H1 (cell line): Measurements from ENCODE around the gene MAP3K1. TPM values are rescaled to one million over a fixed set of nuclear protein-coding genes. Genes with fewer than 3 reads are reported as not detected.

Experiments
- CTCF ChIA-PET: fragments of 300-600 bp; sonication (Branson Sonifier 250); formaldehyde crosslinking; loops from one replicate; lab custom pipeline; 2021; ENCODE audit not compliant: partially characterized antibody; lab: Charles Lee
- POLR2A ChIA-PET: fragments of 300-600 bp; sonication (Branson Sonifier 250); formaldehyde crosslinking; loops from one replicate; lab custom pipeline; 2021; ENCODE audit warnings: inconsistent platforms; ENCODE audit not compliant: partially characterized antibody; lab: Charles Lee
- DNase-seq, 2 experiments: peaks; one replicate each; pipeline versions ENCODE4 v3.0.0 to v3.0.0-alpha.2; 2010 to 2022; ENCODE audit warnings: low spot score in 2 of 2, low read depth in 1 of 2, mixed read lengths in 1 of 2
- FAIRE-seq: peaks from 2 replicates; lab custom pipeline; 2011; peaks lifted over from hg19 to GRCh38; lab: Jason Lieb, UNC
- H2AFZ ChIP-seq: 2 replicates; pipeline ENCODE4 v1.8.1; 2012; ENCODE audit warnings: low read length, inconsistent platforms
- H2AK5ac ChIP-seq: 2 replicates; pipeline ENCODE4 v1.6.1; 2013; ENCODE audit warnings: low read depth, low read length
- H2BK120ac ChIP-seq: replicated peaks from 2 replicates; pipeline ENCODE3; 2013; ENCODE audit warnings: low read depth, low read length, inconsistent platforms
- H2BK12ac ChIP-seq: 2 replicates; pipeline ENCODE4 v1.6.1; 2013; ENCODE audit warnings: low read depth, low read length
- H2BK15ac ChIP-seq: 2 replicates; pipeline ENCODE4 v1.6.1; 2013; ENCODE audit warnings: low read length
- H2BK20ac ChIP-seq: 2 replicates; pipeline ENCODE4 v1.6.1; 2013; ENCODE audit warnings: low read length
- H2BK5ac ChIP-seq: 2 replicates; pipeline ENCODE4 v1.6.1; 2013; ENCODE audit warnings: low read depth, low read length
- H3K14ac ChIP-seq: 2 replicates; pipeline ENCODE4 v1.6.1; 2013; ENCODE audit warnings: inconsistent platforms; ENCODE audit not compliant: insufficient read length
- H3K18ac ChIP-seq: 2 replicates; pipeline ENCODE4 v1.6.1; 2013; ENCODE audit warnings: low read length; ENCODE audit errors: extremely low read depth
- H3K23ac ChIP-seq: 2 replicates; pipeline ENCODE4 v1.6.1; 2013; ENCODE audit warnings: inconsistent platforms; ENCODE audit not compliant: insufficient read length
- H3K23me2 ChIP-seq: 2 replicates; pipeline ENCODE4 v1.6.1; 2013; ENCODE audit warnings: low read depth, low read length
- H3K27ac ChIP-seq: 2 replicates; pipeline ENCODE4 v1.6.1; 2011; ENCODE audit warnings: low read depth, low read length, inconsistent platforms
- H3K27me3 ChIP-seq, 4 experiments: replicated peaks in 1 of 4; 1 replicate in 1 of 4; 2 replicates in 3 of 4; pipeline versions ENCODE4 v1.6.1 to v1.8.1; 2011 to 2013; ENCODE audit warnings: low read length in 3 of 4, mild to moderate bottlenecking in 3 of 4, inconsistent platforms in 2 of 4, mixed read lengths in 2 of 4, moderate library complexity in 1 of 4; ENCODE audit not compliant: control insufficient read depth in 3 of 4, insufficient read depth in 3 of 4; ENCODE audit errors: extremely low read depth in 1 of 4
- H3K36me3 ChIP-seq, 4 experiments: 2 replicates each; pipeline versions ENCODE4 v1.6.1 to v1.8.1; 2011 to 2013; ENCODE audit warnings: mild to moderate bottlenecking in 4 of 4, low read length in 3 of 4, moderate library complexity in 2 of 4, control low read depth in 1 of 4, inconsistent platforms in 1 of 4; ENCODE audit not compliant: insufficient read depth in 4 of 4, control insufficient read depth in 2 of 4
- H3K4ac ChIP-seq: replicated peaks from 2 replicates; pipeline ENCODE3; 2013; ENCODE audit warnings: low read length, low read depth, mixed read lengths, inconsistent platforms; ENCODE audit not compliant: insufficient read length
- H3K4me1 ChIP-seq, 4 experiments: replicated peaks in 1 of 4; 1 replicate in 1 of 4; 2 replicates in 3 of 4; pipeline versions ENCODE4 v1.6.1 to v1.8.1; 2011 to 2013; ENCODE audit warnings: low read length in 3 of 4, inconsistent platforms in 2 of 4, mixed read lengths in 1 of 4; ENCODE audit not compliant: insufficient read depth in 4 of 4, control insufficient read depth in 3 of 4
- H3K4me2 ChIP-seq, 2 experiments: 2 replicates each; pipeline versions ENCODE4 v1.6.1 to v1.8.1; 2011 to 2013; ENCODE audit warnings: low read depth in 2 of 2, low read length in 2 of 2, control low read depth in 1 of 2, inconsistent platforms in 1 of 2, mild to moderate bottlenecking in 1 of 2; ENCODE audit not compliant: insufficient read depth in 1 of 2
- H3K4me3 ChIP-seq, 4 experiments: fragments of 200-600, 300-600 bp in 1 of 4; sonication (generic), shearing (Covaris generic), sonication (Bioruptor Twin) in 1 of 4; 2 replicates each; pipeline versions ENCODE4 v1.5.1 to v1.8.1; 2011 to 2016; ENCODE audit warnings: low read length in 4 of 4, low read depth in 3 of 4, control low read depth in 2 of 4, inconsistent platforms in 2 of 4, mild to moderate bottlenecking in 2 of 4, mixed read lengths in 1 of 4, moderate library complexity in 1 of 4; ENCODE audit not compliant: insufficient read depth in 2 of 4; ENCODE audit errors: extremely low read depth in 1 of 4
- H3K56ac ChIP-seq: replicated peaks from 2 replicates; pipeline ENCODE3; 2013; ENCODE audit warnings: low read depth, mild to moderate bottlenecking, mixed read lengths, low read length, inconsistent platforms; ENCODE audit not compliant: insufficient read length
- H3K79me1 ChIP-seq: 2 replicates; pipeline ENCODE4 v1.6.1; 2013; ENCODE audit warnings: low read depth, low read length, control low read depth
- H3K79me2 ChIP-seq, 2 experiments: 2 replicates each; pipeline versions ENCODE4 v1.6.1 to v1.8.1; 2012 to 2013; ENCODE audit warnings: low read length in 2 of 2, mild to moderate bottlenecking in 2 of 2, inconsistent platforms in 1 of 2; ENCODE audit not compliant: insufficient read depth in 2 of 2, control insufficient read depth in 1 of 2
- H3K9ac ChIP-seq, 4 experiments: replicated peaks in 1 of 4; 1 replicate in 1 of 4; 2 replicates in 3 of 4; pipeline versions ENCODE4 v1.6.1 to v1.8.1; 2011 to 2013; ENCODE audit warnings: low read depth in 3 of 4, low read length in 3 of 4, control low read depth in 2 of 4, mild to moderate bottlenecking in 2 of 4, moderate library complexity in 2 of 4, inconsistent platforms in 1 of 4; ENCODE audit errors: extremely low read depth in 1 of 4
- H3K9me3 ChIP-seq, 2 experiments: 2 replicates each; pipeline versions ENCODE4 v1.6.1 to v1.8.1; 2012 to 2013; ENCODE audit warnings: mild to moderate bottlenecking in 2 of 2, moderate library complexity in 2 of 2, control low read depth in 1 of 2, inconsistent platforms in 1 of 2, low read depth in 1 of 2, low read length in 1 of 2, mixed read lengths in 1 of 2; ENCODE audit not compliant: insufficient read depth in 2 of 2
- H4K20me1 ChIP-seq, 2 experiments: replicated peaks in 1 of 2; 2 replicates each; pipeline versions ENCODE3 to v1.8.1; 2011 to 2013; ENCODE audit warnings: inconsistent platforms in 2 of 2, low read length in 2 of 2, mild to moderate bottlenecking in 1 of 2; ENCODE audit not compliant: insufficient read depth in 2 of 2, control insufficient read depth in 1 of 2
- H4K5ac ChIP-seq: 2 replicates; pipeline ENCODE4 v1.6.1; 2013; ENCODE audit warnings: low read length, low read depth, mixed read lengths, inconsistent platforms; ENCODE audit not compliant: insufficient read length
- H4K8ac ChIP-seq: 2 replicates; pipeline ENCODE4 v1.8.0; 2013; ENCODE audit warnings: mild to moderate bottlenecking, moderate library complexity, low read length, inconsistent platforms; ENCODE audit not compliant: insufficient read depth; ENCODE audit errors: extremely low read depth
- H4K91ac ChIP-seq: replicated peaks from 2 replicates; pipeline ENCODE3; 2013; ENCODE audit warnings: low read length, mixed read lengths, inconsistent platforms; ENCODE audit not compliant: insufficient read length
- CEBPB ChIP-seq: IDR thresholded peaks from 2 replicates; pipeline ENCODE4 v1.6.1; 2012; ENCODE audit warnings: low read depth, low read length
- SIX5 ChIP-seq: IDR thresholded peaks from 2 replicates; pipeline ENCODE4 v1.6.1; 2011; ENCODE audit warnings: mild to moderate bottlenecking, low read depth, low read length
- WGBS, 2 experiments: shearing (Covaris generic) in 1 of 2; methylation state at CpG; one replicate each; pipeline versions ENCODE4 v1.1.6 to v1.1.7; 2013 to 2015; ENCODE audit warnings: low lambda C conversion rate in 2 of 2, mixed read lengths in 2 of 2, inconsistent platforms in 1 of 2, low coverage in 1 of 2, missing lambda C conversion rate in 1 of 2; ENCODE audit not compliant: insufficient replicate concordance in 2 of 2, insufficient coverage in 1 of 2, insufficient read length in 1 of 2; ENCODE audit errors: extremely low coverage in 1 of 2, missing lambda C conversion rate in 1 of 2; 5-methylcytosine and 5-hydroxymethylcytosine counted together
- polyA plus RNA-seq, 7 experiments: library from polyadenylated mRNA; depleted of rRNA in 3 of 7; stranded (reverse) in 5 of 7; unstranded in 2 of 7; fragments of >200 nt in 5 of 7; fragments of 200-250 nt in 2 of 7; gene quantifications; 1 replicate in 5 of 7; 2 replicates in 1 of 7; 4 replicates in 1 of 7; pipeline versions ENCODE4 v1.2.1 to v1.2.3, GENCODE V29; 2011 to 2013; ENCODE audit warnings: missing spikeins in 2 of 7, mixed read lengths in 2 of 7
- total RNA-seq: library from RNA; stranded (reverse); fragmentation: NEBNext Ultra II Directional; extraction: Animal tissue kit (Norgen Biotek cat#: 25700); gene quantifications from 2 replicates; pipeline ENCODE4 v1.2.1, GENCODE V29; 2021

MAP3K1 gene
- total and polyA plus RNA-seq, 2 of the 8 experiments (the other 6 are each of a cell fraction or from before 2014, with no cell fraction given) = 3.9 to 11.8 TPM

- Histone ChIP-seq H3K18ac (no peak overlapping the region), H3K9ac (no peak overlapping the region), H3K79me2 (no peaks in the 10 kb centered on the region; a peak in 1 of 4 replicates), H2BK12ac (no peak overlapping the region), H3K27ac (no peak overlapping the region), H3K79me1 (no peaks in the 10 kb centered on the region), H3K36me3 (peaks cover 0 to 3% (median 0%) of the 10 kb centered on the region in 4 experiments; a peak in 2 of 8 replicates), H4K20me1 (no peaks in the 10 kb centered on the region), H2BK5ac (no peak overlapping the region), H2AK5ac (no peak overlapping the region), H4K8ac (no peak overlapping the region), H2BK20ac (no peak overlapping the region), H3K14ac (no peak overlapping the region), H3K4me1 (peaks cover 0 to 6% (median 2%) of the 10 kb centered on the region in 4 experiments; a peak in 3 of 7 replicates), H3K4ac (no peak overlapping the region), H4K91ac (no peak overlapping the region), H3K56ac (no peak overlapping the region), H2BK120ac (no peak overlapping the region), H2BK15ac (no peak overlapping the region), H3K23ac (no peak overlapping the region), H3K9me3 (no peaks in the 10 kb centered on the region), H2AFZ (no peak overlapping the region), H3K4me2 (no peak overlapping the region), H3K4me3 (no peak overlapping the region), H3K27me3 (no peaks in the 10 kb centered on the region), H3K23me2 (peaks cover 10% of the 10 kb centered on the region), H4K5ac (no peak overlapping the region)
- TF ChIP-seq SIX5 (no peak), CEBPB (no peak)
- FAIRE-seq = no peak
- CTCF ChIA-PET = interaction anchor here (2.1 kb wide), 1 partner anchor 13 kb away, joined by 7 read pairs; no protein-coding TSS in a partner anchor
- no peak for DNase-seq
- 82% methylated on average over 3 of the region's 3 CpGs; no CpG with 5 or more reads in 1 of the 2 experiments for WGBS, 2 experiments
- POLR2A ChIA-PET = no interaction called here
Observed at GRCh38 chr5:56913766-56914165, 98.4 kb downstream of the MAP3K1 start.
